ENCODE results near the gene GRK5.

- TF ChIP-seq CTCF (IDR thresholded peaks at IDR 0.05) (no peak), REST (IDR thresholded peaks at IDR 0.05; ENCODE audit: insufficient read depth in 1 of 2, low read depth in 2 of 2, low read length in 1 of 2) (no peak), POLR2AphosphoS5 (IDR thresholded peaks at IDR 0.05; ENCODE audit: low read depth, low read length) (no peak), TCF7L2 (IDR thresholded peaks at IDR 0.05; ENCODE audit: low read depth, low read length) (no peak)
These were observed 144.7 kb downstream of the GRK5 start for GRCh38 chr10:119352042-119352441.

Measured in Panc1 (cell line).